AG04450 (cell line): ENCODE results near the gene PLCB2. TPM values are rescaled to one million over a fixed set of nuclear protein-coding genes. Genes with fewer than 3 reads are reported as not detected.

ENCODE experiments used
- CTCF ChIA-PET: fragments of 300-600, 350-600 bp; formaldehyde crosslinking; extraction: SDS; loops from one replicate; lab custom pipeline; 2022; ENCODE audit warnings: antibody characterized with exemption, inconsistent platforms; lab: Charles Lee
- POLR2A ChIA-PET: fragments of 350-600 bp; formaldehyde crosslinking; extraction: SDS; loops from one replicate; lab custom pipeline; 2021; ENCODE audit warnings: antibody characterized with exemption, inconsistent platforms; lab: Yijun Ruan, JAX
- DNase-seq: peaks from one replicate; pipeline ENCODE4 v3.0.0-alpha.2; 2011; ENCODE audit warnings: low read depth, low spot score
- H3K27ac ChIP-seq: one replicate; pipeline ENCODE4 v1.5.1; 2012; ENCODE audit warnings: low read depth, low read length, control low read depth
- H3K27me3 ChIP-seq: one replicate; pipeline ENCODE4 v1.6.0; 2012; ENCODE audit warnings: low read length; ENCODE audit not compliant: control insufficient read depth, insufficient read depth
- H3K4me3 ChIP-seq: 2 replicates; pipeline ENCODE4 v1.5.1; 2011; ENCODE audit warnings: mild to moderate bottlenecking, low read depth, low read length, control low read depth
- H3K9me3 ChIP-seq: 2 replicates; pipeline ENCODE4 v1.5.1; 2012; ENCODE audit warnings: low read length; ENCODE audit not compliant: control insufficient read depth, insufficient read depth
- polyA minus RNA-seq: library from RNA; depleted of rRNA, polyadenylated mRNA; stranded (reverse); fragments of >200 nt; gene quantifications from 2 replicates; pipeline ENCODE4 v1.2.3, GENCODE V29; 2011; rRNA and poly(A)+ RNA removed
- polyA plus RNA-seq: library from polyadenylated mRNA; depleted of rRNA; stranded (reverse); fragments of >200 nt; gene quantifications from 2 replicates; pipeline ENCODE4 v1.2.3, GENCODE V29; 2011; rRNA removed
- TF ChIP-seq, protein P1 (sequence below): IDR thresholded peaks from 2 replicates; pipeline ENCODE4 v1.5.1; 2011; ENCODE audit warnings: low read depth, low read length, control low read depth, inconsistent platforms

PLCB2 gene
- polyA plus RNA-seq (0.24 and 0.32 TPM in 2 replicates), polyA minus RNA-seq (0.23 and 0.26 TPM in 2 replicates)

DNA sequence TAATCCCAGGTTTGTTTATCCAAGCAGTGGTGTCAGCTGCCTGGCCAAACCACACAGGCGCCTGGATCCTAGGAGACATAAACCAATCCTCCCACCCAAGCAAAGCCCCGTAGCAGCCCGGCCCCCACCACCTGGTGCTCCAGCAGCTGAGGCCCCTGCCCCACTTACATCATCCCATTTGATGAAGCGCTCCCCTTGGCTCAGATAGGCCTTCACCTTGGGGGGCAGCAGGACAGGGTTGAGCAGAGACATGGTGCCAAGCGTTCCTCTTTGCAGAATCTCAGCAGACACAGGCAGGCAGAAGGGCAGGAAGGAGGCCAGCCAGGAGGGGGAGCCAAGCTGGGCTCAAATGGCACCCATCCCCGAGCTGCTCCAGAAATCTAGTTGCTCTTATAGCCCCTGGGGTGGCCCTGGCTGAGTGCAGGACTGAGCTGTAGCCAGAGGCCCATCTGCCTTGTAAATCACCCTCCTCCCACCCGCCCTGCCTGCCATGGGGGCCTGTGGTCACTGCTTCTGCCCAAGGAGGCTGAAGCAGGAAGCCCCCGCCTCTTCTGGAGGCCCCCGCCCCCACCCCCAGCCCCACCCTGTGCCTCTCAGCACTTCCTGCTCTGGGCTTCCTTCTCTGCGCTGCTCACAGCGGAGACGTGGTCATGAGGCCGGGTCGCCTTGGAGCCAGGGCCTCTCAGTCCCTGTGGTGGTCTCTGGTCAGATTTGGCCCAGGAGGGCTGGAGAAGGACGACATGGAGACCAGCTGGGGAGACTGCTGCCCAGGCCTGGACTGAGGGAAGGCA lies at the start of gene PLCB2:
TSS of gene PLCB2 (minus strand) at position 515 of the 791 bp plus-strand sequence. CDS start at position 252, 263 bp downstream.
- Histone ChIP-seq H3K27me3 (peaks cover 63% of the 10 kb centered on the region), H3K4me3 (no peak within 1 kb of the TSS), H3K9me3 (no peaks in the 10 kb centered on the region), H3K27ac (no peak within 1 kb of the TSS)
- TF ChIP-seq, protein P1, sequence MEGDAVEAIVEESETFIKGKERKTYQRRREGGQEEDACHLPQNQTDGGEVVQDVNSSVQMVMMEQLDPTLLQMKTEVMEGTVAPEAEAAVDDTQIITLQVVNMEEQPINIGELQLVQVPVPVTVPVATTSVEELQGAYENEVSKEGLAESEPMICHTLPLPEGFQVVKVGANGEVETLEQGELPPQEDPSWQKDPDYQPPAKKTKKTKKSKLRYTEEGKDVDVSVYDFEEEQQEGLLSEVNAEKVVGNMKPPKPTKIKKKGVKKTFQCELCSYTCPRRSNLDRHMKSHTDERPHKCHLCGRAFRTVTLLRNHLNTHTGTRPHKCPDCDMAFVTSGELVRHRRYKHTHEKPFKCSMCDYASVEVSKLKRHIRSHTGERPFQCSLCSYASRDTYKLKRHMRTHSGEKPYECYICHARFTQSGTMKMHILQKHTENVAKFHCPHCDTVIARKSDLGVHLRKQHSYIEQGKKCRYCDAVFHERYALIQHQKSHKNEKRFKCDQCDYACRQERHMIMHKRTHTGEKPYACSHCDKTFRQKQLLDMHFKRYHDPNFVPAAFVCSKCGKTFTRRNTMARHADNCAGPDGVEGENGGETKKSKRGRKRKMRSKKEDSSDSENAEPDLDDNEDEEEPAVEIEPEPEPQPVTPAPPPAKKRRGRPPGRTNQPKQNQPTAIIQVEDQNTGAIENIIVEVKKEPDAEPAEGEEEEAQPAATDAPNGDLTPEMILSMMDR, result peak; percentile 44
- DNase-seq, result no peak
- CTCF ChIA-PET, result interaction anchor here (0.8 to 6.3 kb wide), 8 partner anchors 12 to 117 kb away, joined by 3 to 32 read pairs (median 3); no protein-coding TSS in a partner anchor
- POLR2A ChIA-PET, result no interaction called here

DNA sequence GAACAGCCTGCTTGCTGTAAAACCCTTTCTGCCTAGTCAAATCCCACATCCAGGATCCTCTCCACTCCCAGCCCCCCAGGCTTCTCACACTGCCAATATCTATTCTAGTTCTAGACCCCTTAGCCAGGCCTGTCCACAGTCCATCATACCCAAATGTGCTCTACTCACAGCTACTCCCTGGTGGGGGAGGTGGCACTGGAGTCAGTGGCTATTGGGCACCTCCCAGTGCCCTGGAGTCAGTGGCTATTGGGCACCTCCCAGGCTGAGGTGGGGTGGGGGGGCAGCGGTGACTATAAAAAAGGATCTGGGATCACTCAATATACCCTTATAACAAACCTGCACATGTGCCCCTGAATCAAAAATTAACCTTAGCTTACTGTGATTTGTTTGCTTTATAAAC lies 49.5 kb upstream of the PLCB2 start:
- TF ChIP-seq, protein P1, result no peak
- CTCF ChIA-PET, result interaction anchor here (0.5 to 1.8 kb wide), 5 partner anchors 11 to 65 kb away, joined by 3 to 12 read pairs (median 4); no protein-coding TSS in a partner anchor
- Histone ChIP-seq H3K27ac (no peak overlapping the region), H3K27me3 (peaks cover 32% of the 10 kb centered on the region), H3K4me3 (no peak overlapping the region), H3K9me3 (no peaks in the 10 kb centered on the region; the same call in 1 of the 2 replicates)
- DNase-seq, result no peak
- POLR2A ChIA-PET, result no interaction called here

- DNase-seq, result no peak
- H3K9me3 ChIP-seq, result no peaks in the 10 kb centered on the region; the same call in 1 of the 2 replicates
- H3K27me3 ChIP-seq, result peaks cover 30% of the 10 kb centered on the region
- ChIA-PET CTCF (interaction anchor here (0.6 to 1.5 kb wide), 4 partner anchors 18 to 139 kb away, joined by 3 to 5 read pairs (median 3); no protein-coding TSS in a partner anchor), POLR2A (interaction anchor here (1.6 kb wide), 1 partner anchor 33 kb away, joined by 3 read pairs; no protein-coding TSS in a partner anchor)
- TF ChIP-seq, protein P1, result no peak
- no peak overlapping the region for H3K27ac ChIP-seq
- H3K4me3 ChIP-seq, result no peak overlapping the region
Observed at GRCh38 chr15:40355976-40356585, 48.3 kb upstream of the PLCB2 start.

DNA sequence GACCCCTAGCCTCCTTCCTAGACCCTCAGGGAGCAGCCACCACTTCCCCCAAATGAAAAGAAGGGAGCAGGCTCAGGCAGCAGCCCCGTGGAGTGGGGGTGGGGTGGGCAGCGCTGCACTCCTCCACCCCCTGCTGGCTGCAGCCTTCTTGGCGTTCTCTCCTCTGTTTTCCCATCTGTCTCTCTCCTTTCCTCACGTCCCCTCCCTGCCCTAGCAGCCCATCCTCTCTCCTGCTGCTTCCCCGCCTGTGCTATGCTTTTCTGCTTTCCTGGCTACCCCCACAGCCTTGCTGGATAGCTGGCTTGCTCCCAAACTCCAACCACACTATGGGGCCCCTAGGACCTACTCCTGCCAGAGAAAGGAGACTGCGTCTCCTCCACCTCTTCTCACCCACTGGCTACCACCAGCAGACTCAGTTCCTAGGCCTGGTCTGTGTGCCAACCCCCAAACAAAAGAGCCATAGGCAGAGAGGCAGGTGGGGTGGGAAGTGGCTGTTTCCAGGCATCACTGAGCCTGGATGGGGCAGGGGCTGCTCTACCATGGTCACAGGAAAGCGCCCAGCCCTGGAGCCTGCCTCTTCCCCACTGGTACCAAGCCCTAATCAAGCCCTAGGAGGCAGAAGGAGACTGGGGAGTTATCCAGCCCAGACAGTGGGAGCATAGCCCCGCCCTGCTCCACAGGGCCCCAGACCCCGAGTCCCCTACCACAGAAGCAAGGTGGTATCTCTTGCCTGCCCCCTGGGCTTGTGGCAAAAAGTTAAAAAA lies 46.9 kb upstream of the PLCB2 start:
- ChIA-PET POLR2A (no interaction called here), CTCF (interaction anchor here (0.6 to 2.4 kb wide), 6 partner anchors 10 to 137 kb away, joined by 3 to 19 read pairs (median 4); no protein-coding TSS in a partner anchor)
- no peak overlapping the region for H3K4me3 ChIP-seq
- H3K27me3 ChIP-seq, result peaks cover 21% of the 10 kb centered on the region
- H3K9me3 ChIP-seq, result no peaks in the 10 kb centered on the region; the same call in 1 of the 2 replicates
- TF ChIP-seq, protein P1, result peak; percentile 76
- no peak overlapping the region for H3K27ac ChIP-seq
- DNase-seq, result no peak
